GM10266 (cell line): ENCODE results near the gene EDNRA.

Experiments used
- DNase-seq: peaks from one replicate; pipeline ENCODE4 v3.0.0; 2012; ENCODE audit errors: extremely low spot score
- CTCF ChIP-seq: IDR thresholded peaks from 2 replicates; pipeline ENCODE4 v1.5.1; 2012; ENCODE audit warnings: mild to moderate bottlenecking, low read depth; ENCODE audit not compliant: control insufficient read depth, insufficient read depth; ENCODE audit errors: missing control alignments

The EDNRA gene

GRCh38 chr4:147586032-147586431 is 105.1 kb downstream of the EDNRA start:
- DNase-seq = no peak
- no peak for TF ChIP-seq CTCF

- TF ChIP-seq CTCF = no peak
- peak; percentile 29 for DNase-seq
These were observed 105.7 kb downstream of the EDNRA start for GRCh38 chr4:147586637-147587036.

- TF ChIP-seq CTCF = no peak
- no peak for DNase-seq
These were observed 106.1 kb downstream of the EDNRA start for GRCh38 chr4:147587041-147587440.

GRCh38 chr4:147589586-147589985 is 108.7 kb downstream of the EDNRA start:
- no peak for DNase-seq
- TF ChIP-seq CTCF = no peak

GRCh38 chr4:147590249-147590920 is 109.5 kb downstream of the EDNRA start:
- TF ChIP-seq CTCF = peak; percentile 79
- DNase-seq = peak; percentile 51

GRCh38 chr4:147591106-147591505 is 110.2 kb downstream of the EDNRA start:
- no peak for DNase-seq
- no peak for TF ChIP-seq CTCF

GRCh38 chr4:147594107-147594506 is 113.2 kb downstream of the EDNRA start:
- TF ChIP-seq CTCF = no peak
- DNase-seq = no peak
